Astrocyte (in vitro differentiated cells and primary cell): ENCODE results near the gene ATXN1.

Experiments used
- EZH2 ChIP-seq: IDR thresholded peaks from 2 replicates; pipeline ENCODE4 v1.6.1; 2012; ENCODE audit warnings: mild to moderate bottlenecking, low read length, inconsistent platforms; ENCODE audit not compliant: insufficient read depth
- TF ChIP-seq, protein P1 (sequence below): IDR thresholded peaks from 2 replicates; pipeline ENCODE4 v1.5.1; 2011; ENCODE audit warnings: low read depth, mild to moderate bottlenecking, inconsistent platforms, low read length, moderate library complexity; ENCODE audit not compliant: insufficient read depth

DNA sequence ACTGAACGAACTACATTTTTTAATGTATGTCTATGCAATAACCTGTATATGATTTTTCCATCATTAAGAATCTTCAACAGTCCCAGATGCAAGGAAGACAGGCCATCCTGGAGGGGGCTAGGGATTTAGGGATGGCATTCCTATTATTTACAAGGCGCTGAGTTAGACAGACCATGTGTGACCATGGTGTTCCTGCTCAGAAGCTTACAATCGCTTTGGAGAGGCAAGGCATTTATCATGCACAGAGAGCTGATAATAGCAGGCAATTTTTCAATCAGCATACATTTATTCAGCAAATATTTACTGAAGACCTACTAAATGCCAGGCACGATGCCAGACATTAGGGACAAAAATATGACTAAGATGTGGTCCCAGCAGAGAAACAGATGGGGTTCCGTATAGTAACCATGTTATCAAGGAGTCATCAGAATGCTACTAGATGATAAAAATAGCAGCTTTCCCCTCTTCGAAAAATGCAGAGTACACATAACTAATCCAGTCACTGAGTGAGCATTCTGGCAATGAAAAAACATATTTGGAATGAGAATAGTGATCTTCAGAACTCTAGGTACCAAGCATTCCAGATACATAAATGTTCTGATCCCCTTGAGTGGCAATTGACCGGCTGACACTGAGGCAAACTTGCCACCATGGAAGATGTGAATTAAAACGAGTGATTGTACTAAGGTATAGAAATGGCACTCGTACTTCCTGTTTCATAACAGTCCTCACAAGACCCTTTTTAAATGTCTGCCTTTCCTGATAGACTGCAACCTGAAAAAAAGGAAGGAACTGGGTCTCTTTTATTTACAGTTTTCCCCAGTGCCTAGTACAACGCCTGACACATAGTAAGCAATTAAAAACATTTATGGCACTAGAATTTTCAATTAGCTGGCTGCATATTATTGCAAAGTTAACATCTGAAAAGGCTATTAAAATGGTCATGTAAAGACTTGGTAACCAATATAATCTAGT, 135.7 kb downstream of the ATXN1 start:
- no peak for TF ChIP-seq EZH2
- TF ChIP-seq, protein P1, sequence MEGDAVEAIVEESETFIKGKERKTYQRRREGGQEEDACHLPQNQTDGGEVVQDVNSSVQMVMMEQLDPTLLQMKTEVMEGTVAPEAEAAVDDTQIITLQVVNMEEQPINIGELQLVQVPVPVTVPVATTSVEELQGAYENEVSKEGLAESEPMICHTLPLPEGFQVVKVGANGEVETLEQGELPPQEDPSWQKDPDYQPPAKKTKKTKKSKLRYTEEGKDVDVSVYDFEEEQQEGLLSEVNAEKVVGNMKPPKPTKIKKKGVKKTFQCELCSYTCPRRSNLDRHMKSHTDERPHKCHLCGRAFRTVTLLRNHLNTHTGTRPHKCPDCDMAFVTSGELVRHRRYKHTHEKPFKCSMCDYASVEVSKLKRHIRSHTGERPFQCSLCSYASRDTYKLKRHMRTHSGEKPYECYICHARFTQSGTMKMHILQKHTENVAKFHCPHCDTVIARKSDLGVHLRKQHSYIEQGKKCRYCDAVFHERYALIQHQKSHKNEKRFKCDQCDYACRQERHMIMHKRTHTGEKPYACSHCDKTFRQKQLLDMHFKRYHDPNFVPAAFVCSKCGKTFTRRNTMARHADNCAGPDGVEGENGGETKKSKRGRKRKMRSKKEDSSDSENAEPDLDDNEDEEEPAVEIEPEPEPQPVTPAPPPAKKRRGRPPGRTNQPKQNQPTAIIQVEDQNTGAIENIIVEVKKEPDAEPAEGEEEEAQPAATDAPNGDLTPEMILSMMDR: no peak
